Astrocyte (in vitro differentiated cells and primary cell): ENCODE results near the gene HAS3. TPM values are rescaled to one million over a fixed set of nuclear protein-coding genes. Genes with fewer than 3 reads are reported as not detected.

Source experiments
- DNase-seq: peaks from one replicate; pipeline ENCODE4 v3.0.0-alpha.2; 2010; ENCODE audit warnings: low read depth
- FAIRE-seq: peaks from 2 replicates; lab custom pipeline; 2011; peaks lifted over from hg19 to GRCh38; lab: Jason Lieb, UNC
- H2AFZ ChIP-seq: 2 replicates; pipeline ENCODE4 v1.6.0; 2012; ENCODE audit warnings: low read depth, low read length, inconsistent platforms
- H3K27ac ChIP-seq: 2 replicates; pipeline ENCODE4 v1.5.1; 2011; ENCODE audit warnings: low read depth, low read length, inconsistent platforms
- H3K27me3 ChIP-seq: 2 replicates; pipeline ENCODE4 v1.6.0; 2011; ENCODE audit warnings: low read length, inconsistent platforms; ENCODE audit not compliant: insufficient read depth
- H3K36me3 ChIP-seq: 2 replicates; pipeline ENCODE4 v1.5.1; 2011; ENCODE audit warnings: low read length, inconsistent platforms; ENCODE audit not compliant: insufficient read depth
- H3K4me1 ChIP-seq: 2 replicates; pipeline ENCODE4 v1.5.1; 2011; ENCODE audit warnings: low read length, inconsistent platforms; ENCODE audit not compliant: insufficient read depth
- H3K4me2 ChIP-seq: 2 replicates; pipeline ENCODE4 v1.6.0; 2012; ENCODE audit warnings: low read length, inconsistent platforms
- H3K4me3 ChIP-seq: 2 replicates; pipeline ENCODE4 v1.5.1; 2011; ENCODE audit warnings: low read depth, mild to moderate bottlenecking, low read length, inconsistent platforms; ENCODE audit not compliant: insufficient read depth
- H3K79me2 ChIP-seq: 2 replicates; pipeline ENCODE4 v1.6.0; 2012; ENCODE audit warnings: mild to moderate bottlenecking, low read length, inconsistent platforms; ENCODE audit not compliant: insufficient read depth
- H3K9ac ChIP-seq: 2 replicates; pipeline ENCODE4 v1.6.0; 2012; ENCODE audit warnings: mild to moderate bottlenecking, low read length, inconsistent platforms
- H3K9me3 ChIP-seq: 2 replicates; pipeline ENCODE4 v1.5.1; 2012; ENCODE audit warnings: low read depth, mild to moderate bottlenecking, low read length, inconsistent platforms; ENCODE audit not compliant: insufficient read depth
- H4K20me1 ChIP-seq: 2 replicates; pipeline ENCODE4 v1.6.0; 2012; ENCODE audit warnings: low read length, inconsistent platforms; ENCODE audit not compliant: insufficient read depth
- H3K27ac Mint-ChIP-seq: one replicate; pipeline ENCODE4 v1.8.0; 2021; ENCODE audit warnings: mild to moderate bottlenecking, mixed read lengths; ENCODE audit not compliant: unreplicated experiment
- H3K27me3 Mint-ChIP-seq: one replicate; pipeline ENCODE4 v1.8.0; 2021; ENCODE audit warnings: low read depth, mixed read lengths; ENCODE audit not compliant: unreplicated experiment
- H3K36me3 Mint-ChIP-seq: one replicate; pipeline ENCODE4 v1.8.0; 2021; ENCODE audit warnings: low read depth, mixed read lengths; ENCODE audit not compliant: unreplicated experiment
- H3K4me1 Mint-ChIP-seq: one replicate; pipeline ENCODE4 v1.8.0; 2021; ENCODE audit warnings: low read depth, mixed read lengths; ENCODE audit not compliant: unreplicated experiment
- H3K4me3 Mint-ChIP-seq: one replicate; pipeline ENCODE4 v1.8.0; 2021; ENCODE audit warnings: mild to moderate bottlenecking, moderate library complexity, mixed read lengths; ENCODE audit not compliant: unreplicated experiment
- H3K9me3 Mint-ChIP-seq: one replicate; pipeline ENCODE4 v1.8.0; 2021; ENCODE audit warnings: mild to moderate bottlenecking, mixed read lengths; ENCODE audit not compliant: unreplicated experiment
- EZH2 ChIP-seq: IDR thresholded peaks from 2 replicates; pipeline ENCODE4 v1.6.1; 2012; ENCODE audit warnings: mild to moderate bottlenecking, low read length, inconsistent platforms; ENCODE audit not compliant: insufficient read depth
- total RNA-seq: library from RNA; stranded (reverse); gene quantifications from 2 replicates; pipeline ENCODE4 v1.2.1, GENCODE V29; 2021
- TF ChIP-seq, protein P1 (sequence below): IDR thresholded peaks from 2 replicates; pipeline ENCODE4 v1.5.1; 2011; ENCODE audit warnings: low read depth, mild to moderate bottlenecking, inconsistent platforms, low read length, moderate library complexity; ENCODE audit not compliant: insufficient read depth

The HAS3 gene
- total RNA-seq, 1 donor from 2014 or later, result 2.0 TPM

DNA sequence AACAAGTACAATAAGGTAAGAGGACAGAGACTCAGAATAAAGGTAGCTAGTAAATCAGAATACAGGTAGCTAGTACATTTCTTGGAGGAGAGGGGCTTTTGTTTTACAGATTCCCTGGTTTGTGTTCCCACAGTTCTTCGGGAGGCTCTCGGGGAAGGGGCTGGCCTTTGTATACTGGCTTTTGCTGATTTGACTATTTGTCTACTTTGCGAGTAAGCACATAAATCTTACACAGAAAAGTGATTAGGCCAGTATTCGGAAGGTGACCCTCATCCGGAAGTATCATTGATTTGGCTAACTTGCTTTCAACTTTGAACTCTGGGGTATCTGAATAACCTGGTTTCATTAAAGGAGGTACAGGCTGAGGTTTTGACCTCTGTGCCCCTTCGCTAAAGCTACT is 60.1 kb downstream of the HAS3 start:
- TF ChIP-seq, protein P1, sequence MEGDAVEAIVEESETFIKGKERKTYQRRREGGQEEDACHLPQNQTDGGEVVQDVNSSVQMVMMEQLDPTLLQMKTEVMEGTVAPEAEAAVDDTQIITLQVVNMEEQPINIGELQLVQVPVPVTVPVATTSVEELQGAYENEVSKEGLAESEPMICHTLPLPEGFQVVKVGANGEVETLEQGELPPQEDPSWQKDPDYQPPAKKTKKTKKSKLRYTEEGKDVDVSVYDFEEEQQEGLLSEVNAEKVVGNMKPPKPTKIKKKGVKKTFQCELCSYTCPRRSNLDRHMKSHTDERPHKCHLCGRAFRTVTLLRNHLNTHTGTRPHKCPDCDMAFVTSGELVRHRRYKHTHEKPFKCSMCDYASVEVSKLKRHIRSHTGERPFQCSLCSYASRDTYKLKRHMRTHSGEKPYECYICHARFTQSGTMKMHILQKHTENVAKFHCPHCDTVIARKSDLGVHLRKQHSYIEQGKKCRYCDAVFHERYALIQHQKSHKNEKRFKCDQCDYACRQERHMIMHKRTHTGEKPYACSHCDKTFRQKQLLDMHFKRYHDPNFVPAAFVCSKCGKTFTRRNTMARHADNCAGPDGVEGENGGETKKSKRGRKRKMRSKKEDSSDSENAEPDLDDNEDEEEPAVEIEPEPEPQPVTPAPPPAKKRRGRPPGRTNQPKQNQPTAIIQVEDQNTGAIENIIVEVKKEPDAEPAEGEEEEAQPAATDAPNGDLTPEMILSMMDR, result no peak
- no peak for TF ChIP-seq EZH2
- H3K4me1 Mint-ChIP-seq, result peaks cover 28% of the 10 kb centered on the region
- H3K9me3 ChIP-seq, result no peaks in the 10 kb centered on the region
- no peaks in the 10 kb centered on the region for H3K9me3 Mint-ChIP-seq
- no peaks in the 10 kb centered on the region for H3K27me3 ChIP-seq
- DNase-seq (no peak), FAIRE-seq (no peak)
- no peak overlapping the region for H3K27ac Mint-ChIP-seq
- H3K4me1 ChIP-seq, result peaks cover 29% of the 10 kb centered on the region
- H3K27ac ChIP-seq, result peak overlapping the region; percentile 76
- H4K20me1 ChIP-seq, result peaks cover 6% of the 10 kb centered on the region
- H2AFZ ChIP-seq, result no peak overlapping the region
- H3K4me3 Mint-ChIP-seq, result no peak overlapping the region
- peak overlapping the region; percentile 36 for H3K9ac ChIP-seq
- peaks cover 13% of the 10 kb centered on the region for H3K36me3 Mint-ChIP-seq
- no peaks in the 10 kb centered on the region for H3K79me2 ChIP-seq
- peaks cover 38% of the 10 kb centered on the region for H3K36me3 ChIP-seq
- H3K4me3 ChIP-seq, result no peak overlapping the region
- peak overlapping the region; percentile 74 for H3K4me2 ChIP-seq
- no peaks in the 10 kb centered on the region for H3K27me3 Mint-ChIP-seq

DNA sequence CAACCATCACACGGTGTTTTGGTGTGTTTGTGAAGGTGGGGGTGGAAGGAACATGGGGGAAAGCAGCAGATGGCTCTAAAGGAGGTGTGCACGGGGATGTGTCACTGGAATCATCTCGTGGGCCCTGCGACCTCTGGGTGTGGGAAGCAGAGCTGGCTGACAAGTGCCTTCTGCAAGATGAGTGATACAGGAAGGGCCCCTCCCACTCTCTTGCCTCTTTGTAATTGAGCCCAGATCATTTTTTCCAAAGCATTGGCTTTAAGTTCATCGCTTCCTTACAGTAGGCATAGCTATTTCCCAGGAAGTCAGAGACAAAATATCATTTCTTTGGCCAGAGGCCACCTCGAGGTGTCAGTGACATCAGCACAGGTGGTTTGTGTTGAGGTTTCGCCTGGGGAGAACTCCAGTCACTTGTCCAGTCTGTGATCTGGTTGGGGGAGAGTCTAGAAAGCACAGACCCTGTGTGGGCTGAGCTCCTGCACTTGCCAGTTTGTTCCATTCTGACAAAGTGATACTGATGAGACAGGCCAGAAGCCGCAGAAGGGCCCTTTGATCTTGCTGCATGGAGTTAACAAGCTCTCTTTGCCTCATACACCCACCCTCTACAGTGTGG is 60.9 kb downstream of the HAS3 start:
- no peak for TF ChIP-seq EZH2
- TF ChIP-seq, protein P1, result no peak
- no peak for FAIRE-seq
- Histone ChIP-seq H3K36me3 (peaks cover 31% of the 10 kb centered on the region), H3K4me1 (peaks cover 34% of the 10 kb centered on the region), H3K9me3 (no peaks in the 10 kb centered on the region), H3K79me2 (no peaks in the 10 kb centered on the region), H3K9ac (peak overlapping the region; percentile 36), H3K4me2 (peak overlapping the region; percentile 74), H3K27me3 (no peaks in the 10 kb centered on the region), H2AFZ (no peak overlapping the region), H3K4me3 (peak overlapping the region; percentile 19), H4K20me1 (peaks cover 6% of the 10 kb centered on the region), H3K27ac (peak overlapping the region; percentile 76)
- Mint-ChIP-seq H3K27me3 (no peaks in the 10 kb centered on the region), H3K36me3 (peaks cover 11% of the 10 kb centered on the region), H3K4me3 (no peak overlapping the region), H3K4me1 (peaks cover 34% of the 10 kb centered on the region), H3K27ac (peak overlapping the region; percentile 64), H3K9me3 (no peaks in the 10 kb centered on the region)
- peak; percentile 74 for DNase-seq
